ENCODE results near the gene GCH1.
"Not testable (repeated sequence)": the region's sequence is repeated elsewhere in the genome, so short reads cannot be mapped to it uniquely, and the experiment has no call there.

The GCH1 gene

GRCh38 chr14:54901380-54902142 is 1.1 kb downstream of the GCH1 start:
- no peak for DNase-seq (ENCODE audit: low read depth, low spot score)
- TF ChIP-seq CTCF (IDR thresholded peaks at IDR 0.05; ENCODE audit: insufficient read depth, low read length, missing control alignments) = no peak
- CTCF ChIA-PET = interaction anchor here (0.5 to 1.3 kb wide), 3 partner anchors 12 to 34 kb away, joined by 4 to 5 read pairs (median 4); no protein-coding TSS in a partner anchor
- POLR2A ChIA-PET = no interaction called here
- H3K4me3 ChIP-seq (ENCODE audit: low read depth, low read length) = peak overlapping the region; percentile 68

GRCh38 chr14:54899573-54899972 is 3.1 kb downstream of the GCH1 start:
- no peak for TF ChIP-seq CTCF (IDR thresholded peaks at IDR 0.05; ENCODE audit: insufficient read depth, low read length, missing control alignments)
- ChIA-PET CTCF (interaction anchor here (0.6 kb wide), 1 partner anchor 264 kb away, joined by 5 read pairs; no protein-coding TSS in a partner anchor), POLR2A (no interaction called here)
- no peak for DNase-seq (ENCODE audit: low read depth, low spot score)
- H3K4me3 ChIP-seq (ENCODE audit: low read depth, low read length) = no peak overlapping the region

GRCh38 chr14:54897809-54898555 is 4.6 kb downstream of the GCH1 start:
- CTCF ChIA-PET = interaction anchor here (0.8 kb wide), 1 partner anchor 10 kb away, joined by 4 read pairs; no protein-coding TSS in a partner anchor
- POLR2A ChIA-PET; H3K4me3 ChIP-seq (ENCODE audit: low read depth, low read length): not testable (repeated sequence)
- DNase-seq (ENCODE audit: low read depth, low spot score) = peak; percentile 33

- ChIA-PET POLR2A (no interaction called here), CTCF (no interaction called here)
- DNase-seq (ENCODE audit: low read depth, low spot score) = no peak
- H3K4me3 ChIP-seq (ENCODE audit: low read depth, low read length) = no peak overlapping the region
- TF ChIP-seq CTCF (IDR thresholded peaks at IDR 0.05; ENCODE audit: insufficient read depth, low read length, missing control alignments) = no peak
Measured at GRCh38 chr14:54895683-54896082, 6.9 kb downstream of the GCH1 start.

GRCh38 chr14:54894995-54895394 is 7.6 kb downstream of the GCH1 start:
- no peak for TF ChIP-seq CTCF (IDR thresholded peaks at IDR 0.05; ENCODE audit: insufficient read depth, low read length, missing control alignments)
- ChIA-PET CTCF (interaction anchor here (1.6 kb wide), 1 partner anchor 13 kb away, joined by 5 read pairs; no protein-coding TSS in a partner anchor), POLR2A (no interaction called here)
- no peak overlapping the region for H3K4me3 ChIP-seq (ENCODE audit: low read depth, low read length)
- DNase-seq (ENCODE audit: low read depth, low spot score) = no peak

- H3K4me3 ChIP-seq (ENCODE audit: low read depth, low read length) = no peak overlapping the region
- peak; percentile 51 for TF ChIP-seq CTCF (IDR thresholded peaks at IDR 0.05; ENCODE audit: insufficient read depth, low read length, missing control alignments)
- peak; percentile 7 for DNase-seq (ENCODE audit: low read depth, low spot score)
- ChIA-PET POLR2A (no interaction called here), CTCF (interaction anchor here (0.9 to 2.3 kb wide), 11 partner anchors 10 to 390 kb away, joined by 3 to 10 read pairs (median 3); no protein-coding TSS in a partner anchor)
Measured at GRCh38 chr14:54893151-54893760, 9.4 kb downstream of the GCH1 start.

Measured in AG04449 (cell line).